AG08395 (cell line): ENCODE measurements around the gene IRF6.

Experiments used
- DNase-seq: peaks from one replicate; pipeline ENCODE4 v3.0.0; 2012; ENCODE audit warnings: mixed read lengths, low spot score

The IRF6 gene

GRCh38 chr1:209759829-209760359 lies 46.0 kb downstream of the IRF6 start:
- no peak for DNase-seq

GRCh38 chr1:209758400-209758799 lies 47.5 kb downstream of the IRF6 start:
- DNase-seq, result no peak

- DNase-seq, result no peak
Measured at GRCh38 chr1:209756615-209757445, 49.1 kb downstream of the IRF6 start.

- DNase-seq, result no peak
Measured at GRCh38 chr1:209755926-209756614, 49.9 kb downstream of the IRF6 start, which contains the start of gene TRAF3IP3. Gene TRAF3IP3, plus strand, starts transcription at chr1:209756053. Its CDS starts 3,987 bp downstream, at chr1:209760040.

GRCh38 chr1:209755256-209755655 lies 50.7 kb downstream of the IRF6 start:
- DNase-seq, result no peak

GRCh38 chr1:209752890-209753289 lies 53.1 kb downstream of the IRF6 start:
- DNase-seq, result no peak

- DNase-seq, result no peak
Measured at GRCh38 chr1:209751627-209752231, 54.2 kb downstream of the IRF6 start.

GRCh38 chr1:209749670-209750323 lies 56.1 kb downstream of the IRF6 start:
- no peak for DNase-seq

GRCh38 chr1:209749205-209749604 lies 56.7 kb downstream of the IRF6 start:
- DNase-seq, result no peak

- no peak for DNase-seq
Measured at GRCh38 chr1:209748620-209749019, 57.3 kb downstream of the IRF6 start.

GRCh38 chr1:209747580-209748262 lies 58.2 kb downstream of the IRF6 start:
- peak; percentile 87 for DNase-seq

- DNase-seq, result no peak
Measured at GRCh38 chr1:209746451-209747165, 59.3 kb downstream of the IRF6 start.

- DNase-seq, result peak; percentile 19
Measured at GRCh38 chr1:209743145-209743482, 62.8 kb downstream of the IRF6 start.

GRCh38 chr1:209742409-209743144 lies 63.4 kb downstream of the IRF6 start:
- DNase-seq, result peak; percentile 33

GRCh38 chr1:209741889-209742288 lies 64.1 kb downstream of the IRF6 start:
- no peak for DNase-seq

- DNase-seq, result no peak
Measured at GRCh38 chr1:209741193-209741592, 64.7 kb downstream of the IRF6 start.

GRCh38 chr1:209738270-209738669 lies 67.7 kb downstream of the IRF6 start:
- no peak for DNase-seq

GRCh38 chr1:209737118-209737505 lies 68.8 kb downstream of the IRF6 start:
- no peak for DNase-seq

GRCh38 chr1:209736490-209737117 lies 69.3 kb downstream of the IRF6 start:
- no peak for DNase-seq
